Activated T-cell treated with anti-CD3 and anti-CD28 coated beads for 4 hours (primary cell): ENCODE results near the gene ATAD3C.
"Not testable (repeated sequence)": the region's sequence is repeated elsewhere in the genome, so short reads cannot be mapped to it uniquely, and the experiment has no call there.

Experiments used
- DNase-seq: peaks from one replicate; pipeline ENCODE4 v3.0.0-alpha.2; 2020

ATAD3C gene

DNA sequence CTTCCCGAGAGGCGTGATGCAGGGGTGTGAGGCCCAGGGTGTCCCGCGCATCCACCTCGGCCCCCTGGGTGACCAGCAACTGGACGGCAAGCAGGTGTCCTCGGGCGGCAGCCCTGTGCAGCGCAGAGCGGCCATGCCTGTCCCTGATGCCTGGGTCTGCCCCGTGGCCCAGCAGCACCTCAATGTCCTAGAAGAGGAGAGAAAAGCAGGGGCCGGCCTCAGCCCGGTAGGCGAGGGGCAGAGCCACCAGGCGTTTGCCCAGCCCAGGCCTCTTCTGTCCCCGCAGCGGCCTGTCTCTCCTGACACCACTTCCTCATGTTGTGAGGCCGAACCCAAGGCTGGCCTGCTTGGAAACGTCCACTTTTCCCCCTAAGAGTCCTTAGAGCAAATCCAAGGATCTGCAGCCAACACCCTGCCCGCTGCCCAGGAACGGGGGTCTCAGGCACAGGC lies 30.1 kb upstream of the ATAD3C start:
- DNase-seq: no peak

DNA sequence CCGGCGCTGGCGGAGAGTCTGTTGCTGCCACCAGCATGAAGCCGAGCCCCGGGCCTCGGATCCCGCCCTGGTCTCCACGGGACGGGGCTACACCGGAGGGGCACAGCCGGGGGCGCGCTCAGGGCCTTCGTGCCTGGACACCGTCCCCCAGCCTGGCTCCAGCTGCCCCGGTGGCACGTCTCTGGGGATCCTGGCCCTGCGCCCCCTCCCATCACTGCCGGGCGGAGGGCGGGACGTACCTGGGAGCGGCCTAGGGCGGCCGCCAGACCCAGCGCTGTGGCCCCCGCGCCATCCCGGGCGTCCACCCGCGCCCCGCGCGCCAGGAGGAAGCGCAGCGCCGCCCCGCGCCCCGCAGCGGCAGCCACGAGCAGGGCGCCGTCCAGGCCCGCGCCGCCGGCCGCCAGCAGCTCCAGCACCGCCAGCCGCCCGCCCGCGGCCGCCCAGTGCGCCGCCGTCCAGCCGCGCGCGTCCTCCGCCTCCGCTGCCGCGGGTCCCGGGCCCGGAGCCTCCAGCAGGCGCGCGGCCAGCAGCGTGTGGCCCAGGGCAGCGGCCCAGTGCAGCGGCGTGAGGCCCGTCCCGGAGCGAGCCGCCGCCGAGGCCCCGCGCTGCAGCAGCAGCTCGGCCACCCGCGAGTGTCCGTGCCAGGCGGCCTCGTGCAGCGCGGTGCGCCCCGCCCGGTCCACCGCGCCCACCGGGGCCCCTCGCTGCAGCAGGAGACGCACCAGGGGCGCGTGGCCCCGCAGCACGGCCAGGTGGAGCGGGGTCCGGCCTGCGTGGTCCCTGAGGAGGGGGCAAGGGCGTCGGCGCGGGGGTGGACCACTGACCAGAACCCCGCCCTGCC lies 29.5 kb upstream of the ATAD3C start:
- DNase-seq: no peak

DNA sequence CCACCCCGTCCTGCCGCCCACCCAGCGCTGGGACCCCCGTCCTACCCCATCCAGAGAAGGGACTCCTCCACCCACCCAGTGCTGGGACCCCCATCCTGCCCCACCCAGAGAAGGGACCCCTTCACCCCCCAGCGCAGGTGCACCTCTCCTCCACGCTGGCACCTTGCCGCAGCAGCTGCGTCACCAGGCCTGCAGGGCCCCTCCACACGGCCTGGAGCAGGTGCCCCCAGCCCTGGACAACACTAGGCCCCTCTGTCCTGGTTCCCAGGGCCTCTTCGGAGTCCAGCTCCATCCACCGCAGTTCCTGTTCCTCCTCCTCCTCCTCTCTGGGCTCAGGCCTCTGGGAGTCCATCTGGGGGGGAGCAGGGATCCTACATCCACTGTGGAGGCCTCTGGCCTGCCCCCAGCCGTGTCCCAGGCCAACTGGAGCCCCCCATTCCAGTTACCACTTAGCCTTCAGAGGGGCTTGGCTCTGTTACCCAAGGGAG lies 28.8 kb upstream of the ATAD3C start:
- DNase-seq: no peak

DNA sequence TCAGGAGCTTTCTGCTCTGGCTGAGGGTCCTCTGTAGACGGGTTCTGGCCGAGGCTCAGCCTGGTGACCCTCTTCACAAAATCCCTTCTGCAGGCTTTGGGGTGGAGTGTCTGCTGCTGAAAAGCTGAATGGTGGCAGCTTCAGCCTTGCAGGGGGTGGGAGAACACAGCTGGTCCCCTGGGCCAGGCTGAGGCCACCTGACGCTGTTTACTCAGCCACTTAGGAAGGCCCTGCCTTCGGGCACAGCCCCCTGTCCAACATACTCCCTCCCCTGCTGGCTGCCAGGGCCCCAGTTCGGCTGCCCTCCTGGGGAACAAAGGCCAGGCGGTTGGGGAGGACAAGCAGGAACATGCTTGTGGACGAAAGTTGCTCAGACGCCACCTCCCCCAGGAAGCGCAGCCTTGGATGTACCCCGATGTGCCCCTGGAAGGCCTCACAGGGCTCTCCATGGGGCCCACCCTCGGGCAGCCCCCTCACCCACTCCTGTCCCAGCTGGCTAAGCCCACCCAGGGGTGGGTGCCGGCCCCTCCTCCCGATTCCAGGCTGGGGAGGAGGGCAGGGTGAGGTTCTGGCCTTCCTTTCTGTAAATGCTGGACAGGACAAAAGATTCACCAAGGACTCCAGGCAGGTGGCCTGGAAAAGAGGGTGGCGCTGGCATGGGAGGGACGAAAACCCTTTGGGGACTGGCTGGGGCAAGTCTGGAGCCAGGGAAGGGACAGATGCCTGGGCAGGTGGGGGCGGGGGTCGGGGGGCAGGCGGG lies 28.2 kb upstream of the ATAD3C start, which contains the start of gene ANKRD65:
Gene ANKRD65 (minus strand): TSS at position 130 of the 760 bp plus-strand sequence. CDS start 271 bp downstream, outside the sequence.
- no peak for DNase-seq

DNA sequence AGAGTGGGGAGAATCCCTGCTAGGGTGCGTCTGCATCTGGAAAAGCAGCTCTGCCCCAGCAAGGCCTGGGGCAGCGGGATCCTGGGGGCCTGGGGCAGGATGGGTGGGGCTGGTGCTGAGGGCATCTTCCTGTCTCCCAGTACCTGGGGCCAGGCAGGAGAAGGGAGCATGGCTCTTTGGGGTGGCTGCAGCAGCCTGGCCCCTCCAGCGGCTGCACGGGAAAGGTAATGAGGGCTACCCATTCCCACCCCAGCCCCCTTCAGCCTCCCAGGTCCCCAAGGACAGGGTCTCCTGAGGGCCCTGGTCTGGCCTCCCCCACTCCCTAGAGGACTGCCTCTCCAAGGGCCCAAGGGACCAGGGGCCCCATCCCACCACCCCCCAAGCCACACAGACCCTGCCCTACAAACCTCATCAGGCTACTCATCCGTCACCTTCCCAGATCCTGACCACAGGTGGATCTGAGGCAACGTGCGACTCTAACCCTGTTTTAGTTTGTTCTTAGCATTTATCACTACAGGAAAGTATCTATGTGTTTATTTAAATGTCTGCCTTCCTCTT lies 27.5 kb upstream of the ATAD3C start:
- DNase-seq: no peak

DNA sequence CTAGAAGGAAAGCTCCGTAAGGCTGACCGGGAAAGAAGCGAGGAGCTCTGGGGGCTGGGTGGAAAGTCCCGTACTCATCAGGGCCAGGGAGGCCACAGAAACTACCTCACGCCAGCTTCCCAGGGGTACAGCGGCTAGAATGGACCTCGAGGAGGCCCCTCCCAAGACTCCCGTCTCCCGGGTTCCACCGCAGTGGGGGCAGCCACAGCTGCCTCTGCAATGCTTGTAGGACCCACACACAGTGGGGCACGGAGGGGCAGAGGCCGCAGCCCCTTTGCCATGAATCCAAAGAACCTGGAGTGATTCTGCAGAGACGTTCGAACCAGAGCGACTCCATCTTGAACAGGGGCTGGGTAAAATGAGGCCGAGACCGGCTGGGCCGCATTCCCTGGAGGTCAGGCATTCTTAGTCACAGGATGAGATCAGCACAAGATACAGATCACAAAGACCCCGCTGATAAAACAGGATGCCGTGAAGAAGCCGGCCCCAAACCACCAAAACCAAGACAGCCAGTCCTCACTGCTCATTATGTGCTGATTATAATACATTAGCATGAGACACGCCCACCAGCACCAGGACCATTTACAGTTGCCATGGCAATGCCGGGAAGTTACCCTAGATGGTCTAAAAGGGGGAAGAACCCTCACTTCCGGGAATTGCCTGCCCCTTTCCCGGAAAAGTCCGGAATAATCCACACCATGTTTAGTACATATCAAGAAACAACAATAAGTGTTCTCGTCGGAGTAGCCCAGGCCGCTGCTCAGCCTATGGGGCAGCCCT lies 26.8 kb upstream of the ATAD3C start:
- no peak for DNase-seq

DNA sequence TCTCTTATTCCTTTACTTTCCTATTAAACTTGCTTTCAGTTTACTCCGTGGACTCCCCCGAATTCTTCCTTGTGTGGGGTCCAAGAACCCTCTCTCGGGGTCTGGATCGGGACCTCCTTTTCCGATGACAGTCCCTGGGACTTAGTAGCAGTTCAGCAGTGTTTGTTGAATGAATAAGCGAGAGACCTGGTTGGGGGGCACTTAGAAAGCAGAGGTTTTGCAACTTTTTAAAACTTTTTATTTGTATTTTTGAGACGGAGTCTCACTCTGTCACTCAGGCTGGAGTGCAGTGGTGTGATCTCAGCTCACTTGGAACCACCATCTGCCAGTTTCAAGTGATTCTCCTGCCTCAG lies 26.3 kb upstream of the ATAD3C start:
- no peak for DNase-seq

DNA sequence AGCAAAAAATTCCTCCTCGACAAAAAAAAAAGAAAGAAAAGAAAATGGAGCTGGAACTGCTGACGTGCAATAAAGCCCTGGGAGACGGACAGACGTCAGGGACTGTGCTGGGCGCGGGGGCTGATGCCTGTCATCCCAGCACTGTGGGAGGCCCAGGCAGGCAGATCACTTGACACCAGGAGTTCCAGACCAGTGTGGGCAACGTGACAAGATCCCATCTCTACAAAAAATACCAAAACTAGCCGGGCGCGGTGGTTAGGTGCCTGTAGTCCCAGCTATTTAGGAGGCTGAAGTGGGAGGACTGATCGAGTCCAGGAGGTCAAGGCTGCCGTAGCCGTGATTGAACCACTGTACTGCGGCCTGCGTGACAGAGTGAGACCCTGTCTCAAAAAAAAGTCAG lies 24.8 kb upstream of the ATAD3C start:
- DNase-seq: no peak

DNA sequence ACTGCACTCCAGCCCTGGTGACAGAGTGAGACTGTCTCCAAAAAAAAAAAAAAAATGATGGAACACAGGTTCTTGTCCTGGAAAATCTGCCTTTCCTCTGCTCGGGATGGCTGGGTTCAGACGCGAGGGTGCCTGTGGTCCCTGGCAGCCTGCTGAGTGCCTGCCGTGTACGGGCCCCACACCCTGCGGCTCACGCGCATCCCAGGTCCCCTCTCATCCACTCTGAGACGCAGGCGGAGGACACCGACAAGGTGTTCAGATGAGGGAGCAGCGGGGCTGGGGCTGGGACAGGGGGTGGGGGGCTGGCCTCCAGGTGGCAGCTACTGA lies 24.1 kb upstream of the ATAD3C start:
- DNase-seq: no peak

DNA sequence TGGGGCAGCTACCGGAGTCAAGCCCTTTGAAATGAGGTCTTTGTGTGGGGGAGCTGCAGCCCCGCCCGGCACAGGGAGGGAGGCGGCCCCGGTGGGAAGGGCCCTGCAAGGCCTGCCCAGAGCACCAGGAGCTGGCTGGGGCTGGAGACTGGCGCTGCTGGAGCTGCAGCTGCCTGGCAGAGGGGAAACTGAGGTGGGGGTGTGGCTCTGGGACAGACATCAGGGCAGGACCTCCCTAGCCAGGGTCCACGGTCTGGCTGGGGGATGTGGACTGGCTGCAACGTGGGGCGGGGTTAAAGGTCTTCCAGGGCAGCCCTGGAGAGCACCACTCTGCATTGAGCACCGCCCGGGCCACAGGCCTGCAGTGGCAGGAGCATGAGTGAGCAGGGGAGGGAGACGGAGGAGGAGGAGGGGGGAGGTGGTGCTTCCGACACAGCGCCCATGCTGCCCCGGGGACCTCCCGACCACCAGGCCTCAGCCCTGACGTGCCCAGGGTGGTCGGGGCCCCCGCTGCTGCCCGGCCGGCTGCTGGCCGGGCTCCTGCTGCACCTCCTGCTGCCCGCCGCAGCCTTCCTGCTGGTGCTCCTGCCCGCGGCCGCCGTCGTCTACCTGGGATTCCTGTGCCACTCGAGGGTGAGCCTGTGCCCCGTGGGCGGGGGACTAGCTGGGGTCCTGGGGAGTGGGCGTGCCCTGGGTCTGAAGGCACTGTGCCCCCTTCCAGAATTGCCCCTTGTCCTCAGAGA lies 23.6 kb upstream of the ATAD3C start:
- no peak for DNase-seq

DNA sequence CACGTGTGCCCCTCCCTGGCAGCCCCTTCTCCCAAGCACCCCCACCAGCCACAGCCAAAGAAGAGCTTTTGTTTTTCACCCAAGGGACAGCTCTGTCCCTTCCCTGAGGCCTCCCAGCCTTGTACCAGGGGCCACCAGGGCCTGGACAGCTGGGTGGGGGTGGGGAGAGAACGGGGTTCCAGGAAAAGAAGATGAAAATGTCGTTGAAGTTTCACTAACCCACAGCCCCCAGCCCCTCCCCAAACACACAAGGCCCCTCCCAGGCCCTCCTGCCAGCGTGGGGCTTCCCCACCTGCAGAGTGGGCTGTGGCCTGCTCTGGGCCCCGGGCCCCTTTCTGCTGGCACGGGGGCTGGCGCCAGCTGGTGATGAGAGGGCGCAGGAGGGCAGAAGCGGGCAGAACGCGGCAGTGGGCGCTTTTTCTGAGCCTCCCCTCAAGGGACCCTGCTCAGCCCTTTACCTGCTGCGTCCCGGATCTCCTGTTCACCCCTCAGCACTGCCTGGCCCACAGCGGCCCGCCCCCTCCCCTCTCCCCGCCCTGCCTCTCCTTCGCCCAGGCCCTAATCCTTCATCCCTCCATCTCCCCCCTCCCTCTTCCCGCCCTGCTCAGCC lies 22.9 kb upstream of the ATAD3C start:
- DNase-seq: no peak

DNA sequence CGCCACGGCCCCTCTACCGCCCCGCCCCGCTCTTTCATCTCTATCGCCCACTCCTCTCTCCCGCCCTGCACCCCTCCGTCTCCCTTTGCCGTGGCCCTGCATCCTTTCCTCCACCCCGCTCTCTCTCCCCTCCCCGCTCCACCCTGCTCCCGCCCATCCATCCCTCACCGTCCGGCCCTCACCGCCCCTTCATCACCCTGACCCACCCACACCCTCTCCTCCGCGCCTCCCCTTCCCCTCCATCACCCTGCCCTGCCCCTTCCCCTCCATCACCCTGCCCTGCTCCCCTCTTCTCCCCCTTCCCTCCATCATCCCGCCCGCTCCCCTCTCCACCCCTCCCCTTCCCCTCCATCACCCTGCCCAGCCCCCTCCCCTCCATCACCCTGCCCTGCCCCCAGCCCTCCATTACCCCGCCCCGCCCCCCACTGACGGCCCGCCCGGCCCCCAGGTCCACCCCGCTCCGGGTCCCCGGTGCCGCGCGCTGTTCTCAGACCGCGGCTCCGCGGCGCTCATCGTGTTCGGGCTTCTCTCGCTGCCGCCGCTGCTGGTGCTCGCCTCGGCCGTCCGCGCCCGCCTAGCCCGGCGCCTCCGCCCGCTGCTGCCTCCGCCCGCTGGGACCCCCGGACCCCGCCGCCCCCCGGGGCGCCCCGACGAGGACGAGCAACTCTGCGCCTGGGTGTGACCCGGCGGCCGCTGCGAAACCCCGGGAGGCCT lies 22.2 kb upstream of the ATAD3C start:
- DNase-seq: no peak

DNA sequence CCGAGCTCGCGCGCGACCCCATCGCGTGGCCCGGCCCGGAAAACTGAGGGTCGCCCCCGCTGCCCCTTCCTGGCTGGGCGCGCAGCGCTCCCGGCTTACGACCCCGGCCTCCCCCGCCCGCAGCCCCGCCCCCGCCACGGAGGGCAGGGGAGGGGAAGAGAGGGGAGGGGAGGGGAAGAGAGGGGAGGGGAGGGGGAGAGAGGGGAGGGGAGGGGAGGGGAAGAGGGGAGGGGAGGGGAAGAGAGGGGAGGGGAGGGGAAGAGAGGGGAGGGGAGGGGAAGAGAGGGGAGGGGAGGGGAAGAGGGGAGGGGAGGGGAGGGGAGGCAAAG lies 21.7 kb upstream of the ATAD3C start:
- DNase-seq: no peak

DNA sequence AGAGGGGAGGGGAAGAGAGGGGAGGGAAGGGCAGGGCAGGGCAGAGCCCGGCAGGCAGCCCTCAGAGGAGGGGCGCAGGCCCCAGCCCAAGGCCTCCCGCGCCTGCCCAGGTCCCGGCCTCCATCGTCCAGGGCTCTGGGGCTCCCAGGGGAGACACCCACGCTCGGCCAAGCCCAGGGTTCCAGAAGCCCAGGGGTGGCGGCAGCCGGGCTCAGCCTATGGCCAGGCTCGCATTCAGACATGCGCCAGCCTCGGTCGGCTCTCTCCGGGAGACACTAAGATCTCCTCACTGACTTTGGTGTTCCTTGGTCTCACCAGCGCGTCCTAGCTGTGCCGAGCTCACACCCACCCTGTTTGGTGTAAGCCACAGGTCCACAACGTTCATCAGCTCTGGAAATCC lies 21.3 kb upstream of the ATAD3C start:
- no peak for DNase-seq

DNA sequence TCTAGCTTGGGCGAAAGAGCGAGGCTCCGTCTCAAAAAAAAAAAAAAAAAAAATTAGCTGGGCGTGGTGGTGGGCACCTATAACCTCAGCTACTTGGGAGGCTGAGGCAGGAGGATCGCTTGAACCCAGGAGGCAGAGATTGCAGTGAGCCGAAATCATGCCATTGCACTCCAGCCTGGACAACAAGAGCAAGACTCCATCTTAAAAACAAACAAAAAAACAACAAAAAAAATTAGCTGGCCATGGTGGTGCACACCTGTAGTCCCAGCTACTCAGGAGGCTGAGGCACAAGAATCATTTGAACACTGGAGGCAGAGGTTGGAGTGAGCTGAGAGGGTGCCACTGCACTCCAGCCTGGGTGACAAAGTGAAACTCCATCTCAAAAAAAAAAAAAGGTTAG lies 20.5 kb upstream of the ATAD3C start:
- not testable (repeated sequence) for DNase-seq

DNA sequence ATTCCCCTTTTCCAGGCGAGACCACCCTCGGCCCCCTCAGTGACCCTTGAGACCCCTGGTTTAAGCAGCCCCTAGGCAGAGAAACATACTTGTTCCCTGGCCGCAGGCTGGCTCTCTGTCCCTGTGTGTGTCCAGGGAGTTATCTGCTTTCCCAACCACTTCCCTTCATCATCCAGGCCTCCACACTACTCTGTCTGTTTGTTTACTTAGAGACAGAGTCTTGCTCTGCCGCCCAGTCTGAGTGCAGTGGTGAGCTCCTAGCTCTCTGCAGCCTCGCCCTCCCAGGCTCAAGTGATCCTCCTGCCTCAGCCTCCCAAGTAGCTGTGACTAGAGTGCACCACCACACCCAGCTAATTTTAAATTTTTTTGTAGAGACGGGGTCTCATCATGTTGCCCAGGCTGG lies 19.8 kb upstream of the ATAD3C start:
- no peak for DNase-seq

DNA sequence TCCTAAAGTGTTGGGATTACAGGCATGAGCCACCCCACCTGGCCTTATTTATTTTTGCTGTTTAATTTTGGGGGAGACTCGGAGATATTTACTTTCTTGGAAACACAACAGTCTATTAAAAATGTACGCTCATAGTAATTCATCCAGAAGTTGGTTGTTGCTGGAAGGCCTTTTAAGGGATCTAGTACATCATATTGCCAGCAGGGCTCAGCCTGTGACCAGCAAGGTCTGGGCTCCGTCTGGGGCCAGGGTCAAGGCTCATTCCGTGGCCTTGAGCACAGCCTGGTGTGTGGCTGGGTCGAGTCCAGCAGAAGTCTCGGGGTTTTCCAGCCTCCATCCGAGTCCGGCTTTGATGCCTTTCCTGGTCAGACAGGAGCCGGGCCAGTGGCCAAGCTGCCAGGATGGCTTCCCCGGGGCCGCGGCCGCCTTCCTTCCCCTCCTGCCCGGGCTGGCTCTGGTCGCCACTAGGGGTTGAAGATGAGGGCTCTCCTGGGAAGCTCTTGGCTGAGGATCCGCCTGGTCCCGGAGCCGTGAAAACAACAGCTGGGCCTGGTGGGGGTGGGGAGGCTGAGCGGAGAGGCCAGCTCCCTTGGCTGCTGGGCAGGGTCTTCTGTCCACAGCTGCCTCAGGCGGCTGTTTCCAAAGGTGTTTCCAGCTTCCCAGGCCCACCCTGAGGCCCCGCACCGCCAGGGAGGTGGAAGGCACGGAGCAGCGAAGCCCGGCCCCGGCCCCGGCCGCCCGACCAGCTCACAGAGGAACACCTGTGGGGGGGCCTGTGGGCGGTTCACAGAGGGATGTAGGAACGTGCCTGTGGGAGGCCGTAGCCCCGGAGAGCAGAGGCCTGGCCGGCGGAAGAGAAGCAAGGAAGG lies 19.1 kb upstream of the ATAD3C start:
- no peak for DNase-seq

DNA sequence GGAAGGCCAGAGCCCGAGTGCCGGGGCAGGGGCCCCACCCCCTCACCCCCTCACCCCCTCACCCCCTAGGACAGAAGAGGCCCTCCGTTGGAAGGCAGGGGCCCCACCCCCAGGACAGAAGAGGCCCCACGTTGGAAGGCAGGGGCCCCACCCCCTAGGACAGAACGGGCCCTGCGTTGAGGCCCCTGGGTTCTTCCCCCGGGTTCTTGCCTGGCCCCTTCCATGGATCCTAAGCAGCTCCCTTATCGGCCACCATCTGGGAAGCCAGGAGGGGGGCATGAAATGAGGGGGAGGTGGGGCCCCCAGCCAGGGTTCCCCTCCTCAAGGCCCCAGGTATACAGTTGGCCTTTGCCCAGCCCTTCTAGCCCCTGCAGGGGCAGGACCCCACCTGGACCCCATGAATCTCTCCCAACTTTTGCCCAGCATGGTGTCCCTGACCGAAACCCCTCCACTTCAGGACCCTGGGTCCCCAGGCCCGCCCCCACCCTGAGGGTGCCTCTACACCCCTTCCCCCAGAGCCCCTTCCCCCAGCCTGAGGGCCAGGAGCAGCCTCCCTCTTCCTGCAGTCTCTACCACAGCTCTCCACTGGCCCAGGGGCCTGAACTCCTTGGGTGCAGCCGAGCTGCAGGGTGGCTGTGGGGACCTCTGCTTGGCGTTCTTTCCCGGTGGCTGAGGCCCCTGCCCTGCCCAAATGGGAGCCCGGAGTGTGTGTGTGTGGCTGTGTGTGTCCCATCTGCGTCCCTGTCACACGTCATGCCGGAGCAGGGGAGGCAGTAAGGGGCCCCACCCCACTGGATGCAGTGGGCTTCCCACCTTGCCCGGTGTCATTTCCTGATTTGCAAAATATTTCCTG lies 18.3 kb upstream of the ATAD3C start:
- DNase-seq: no peak

DNA sequence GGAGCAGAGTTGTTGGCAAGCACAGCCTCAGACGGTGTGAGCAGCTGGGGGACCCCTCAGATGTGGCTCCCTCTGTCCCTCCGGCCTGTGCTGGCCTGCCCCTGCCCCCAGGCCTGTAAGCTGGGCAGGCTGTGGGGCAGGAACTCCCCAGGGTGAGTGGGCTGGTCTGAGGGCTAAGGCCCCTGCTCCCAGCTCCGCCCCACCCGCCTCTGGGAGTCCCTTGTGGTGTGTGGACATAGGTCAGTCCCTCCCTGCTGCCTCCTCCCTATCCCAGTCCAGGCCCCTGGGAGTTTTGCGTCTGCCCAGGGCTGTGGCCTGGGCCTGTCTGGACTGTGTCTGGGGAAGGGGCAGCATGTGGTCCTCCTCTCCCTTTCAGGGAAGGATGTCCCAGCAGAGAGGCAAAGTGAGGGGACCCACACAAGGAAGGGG lies 17.6 kb upstream of the ATAD3C start:
- no peak for DNase-seq
